Medulla oblongata (tissue), 1 donor: Measurements from ENCODE around the gene FYN.

Experiments used
- DNase-seq: peaks from one replicate; pipeline ENCODE4 v3.0.0-alpha.2; 2015; ENCODE audit errors: extremely low spot score

The FYN gene

GRCh38 chr6:111806561-111807497 lies 66.4 kb downstream of the FYN start:
- DNase-seq: peak; percentile 51

GRCh38 chr6:111806165-111806547 lies 67.1 kb downstream of the FYN start:
- DNase-seq: no peak

GRCh38 chr6:111805511-111806164 lies 67.6 kb downstream of the FYN start:
- no peak for DNase-seq

GRCh38 chr6:111804627-111805235 lies 68.5 kb downstream of the FYN start:
- peak; percentile 76 for DNase-seq

GRCh38 chr6:111803804-111804203 lies 69.4 kb downstream of the FYN start:
- no peak for DNase-seq

- no peak for DNase-seq
These were observed 69.9 kb downstream of the FYN start for GRCh38 chr6:111803371-111803770.

- DNase-seq: no peak
These were observed 70.4 kb downstream of the FYN start for GRCh38 chr6:111802720-111803330.

- no peak for DNase-seq
These were observed 71.2 kb downstream of the FYN start for GRCh38 chr6:111802015-111802414.

- no peak for DNase-seq
These were observed 72.4 kb downstream of the FYN start for GRCh38 chr6:111800821-111801220.

- no peak for DNase-seq
These were observed 72.9 kb downstream of the FYN start for GRCh38 chr6:111800259-111800765.

- no peak for DNase-seq
These were observed 73.5 kb downstream of the FYN start for GRCh38 chr6:111799576-111800258.

GRCh38 chr6:111798281-111798725 lies 74.9 kb downstream of the FYN start:
- DNase-seq: no peak

- DNase-seq: no peak
These were observed 76.8 kb downstream of the FYN start for GRCh38 chr6:111796310-111796918.

- DNase-seq: no peak
These were observed 77.7 kb downstream of the FYN start for GRCh38 chr6:111795558-111795957.

GRCh38 chr6:111794727-111795452 lies 78.4 kb downstream of the FYN start:
- DNase-seq: no peak

- no peak for DNase-seq
These were observed 79.0 kb downstream of the FYN start for GRCh38 chr6:111794300-111794699.

- no peak for DNase-seq
These were observed 79.5 kb downstream of the FYN start for GRCh38 chr6:111793711-111794111.

- DNase-seq: no peak
These were observed 80.1 kb downstream of the FYN start for GRCh38 chr6:111792914-111793700.

- no peak for DNase-seq
These were observed 81.0 kb downstream of the FYN start for GRCh38 chr6:111792241-111792640.
